Fibroblast of pulmonary artery (primary cell): Measurements from ENCODE around the gene DOK6.

Source experiments
- DNase-seq: peaks from one replicate; pipeline ENCODE4 v3.0.0-alpha.2; 2010; ENCODE audit warnings: low read depth
- H3K4me3 ChIP-seq: replicated peaks from 2 replicates; pipeline ENCODE4 v1.5.1; 2011; ENCODE audit warnings: low read depth, mild to moderate bottlenecking, control low read depth, low read length, moderate library complexity
- CTCF ChIP-seq: IDR thresholded peaks from 2 replicates; pipeline ENCODE4 v1.5.1; 2011; ENCODE audit warnings: mild to moderate bottlenecking, control low read depth, low read length, inconsistent platforms; ENCODE audit errors: missing control alignments

Gene DOK6

DNA sequence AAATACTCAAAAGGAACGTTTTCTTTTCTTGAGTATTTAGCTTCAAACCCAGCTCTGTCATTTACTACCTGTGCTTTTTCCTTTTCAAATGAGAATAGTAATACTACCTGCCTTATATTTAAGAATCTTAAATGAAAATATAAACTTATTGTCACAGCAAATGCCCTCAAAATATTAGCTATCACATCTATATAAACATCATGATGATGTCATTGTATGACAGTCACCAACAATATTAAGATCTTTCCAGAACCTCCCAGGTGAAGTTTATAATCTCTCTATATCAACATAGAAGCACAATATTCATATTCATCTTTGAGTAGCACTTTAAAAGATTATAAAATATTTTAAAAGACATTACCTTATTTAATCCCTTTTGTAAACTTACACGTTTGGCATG is 92.2 kb downstream of the DOK6 start:
- DNase-seq, result no peak
- TF ChIP-seq CTCF, result no peak
- no peak overlapping the region for H3K4me3 ChIP-seq

DNA sequence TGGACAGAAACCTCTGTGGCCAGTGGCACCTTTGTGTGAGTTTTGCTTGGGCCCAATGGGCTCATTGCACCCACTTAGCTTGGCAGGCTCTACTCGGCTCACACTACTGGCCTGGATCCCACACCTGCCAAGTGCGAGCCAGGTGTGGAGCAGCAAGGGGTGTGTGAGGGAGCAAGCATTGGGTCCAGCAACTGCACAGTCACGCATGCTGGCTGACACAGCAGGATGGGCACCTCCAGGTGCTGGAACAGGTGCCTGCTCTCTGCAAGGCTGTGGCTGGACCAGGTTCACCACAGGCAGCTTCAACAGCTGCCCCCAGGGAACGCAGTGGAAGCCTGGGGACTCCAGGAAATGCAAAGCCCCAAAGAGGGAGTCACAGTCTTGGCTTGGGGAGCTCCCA is 94.2 kb downstream of the DOK6 start:
- DNase-seq, result no peak
- no peak overlapping the region for H3K4me3 ChIP-seq
- TF ChIP-seq CTCF, result no peak

DNA sequence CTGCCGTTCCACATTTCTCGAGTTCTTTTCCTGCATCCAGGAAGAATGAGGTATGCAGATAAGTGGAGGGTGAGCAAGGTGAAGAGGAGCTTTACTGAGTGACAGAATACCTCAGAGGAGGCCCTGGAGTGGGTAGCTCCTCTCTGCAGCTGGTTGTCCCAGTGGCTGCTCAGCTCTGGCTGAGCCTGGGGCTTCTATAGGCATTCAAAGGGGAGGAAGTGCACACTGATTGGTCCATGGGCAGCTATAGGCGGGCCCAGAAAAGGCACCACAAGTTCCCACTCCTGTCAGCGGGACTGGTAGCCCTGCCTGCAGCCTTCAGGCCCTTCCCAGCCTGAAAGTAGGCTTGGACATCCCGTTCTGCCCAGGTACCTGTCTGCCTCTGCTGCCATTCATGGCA is 94.7 kb downstream of the DOK6 start:
- TF ChIP-seq CTCF, result no peak
- H3K4me3 ChIP-seq, result no peak overlapping the region
- no peak for DNase-seq

GRCh38 chr18:69495841-69496533 is 95.3 kb downstream of the DOK6 start:
- H3K4me3 ChIP-seq, result no peak overlapping the region
- no peak for TF ChIP-seq CTCF
- DNase-seq, result no peak

DNA sequence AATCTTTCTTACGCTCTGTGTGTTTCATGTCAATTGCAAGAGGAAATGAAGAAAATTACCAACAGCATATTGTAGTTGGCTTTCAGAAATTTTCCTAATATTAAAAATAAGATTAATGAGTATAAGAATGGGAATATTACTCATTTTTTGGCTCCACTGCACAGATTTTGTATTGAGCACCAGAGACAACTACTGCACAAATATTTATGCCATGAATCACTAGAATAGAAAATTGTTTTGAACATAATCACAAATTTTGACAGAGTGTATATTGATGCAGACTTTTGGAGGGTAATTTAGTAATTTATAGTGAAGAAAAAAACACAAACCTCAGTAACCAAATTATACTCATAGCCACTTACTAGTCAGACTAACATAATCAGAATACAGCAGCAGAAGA is 118.3 kb downstream of the DOK6 start:
- no peak for TF ChIP-seq CTCF
- peak; percentile 17 for DNase-seq
- no peak overlapping the region for H3K4me3 ChIP-seq

- no peak for TF ChIP-seq CTCF
- H3K4me3 ChIP-seq, result no peak overlapping the region
- no peak for DNase-seq
Measured at GRCh38 chr18:69523582-69523981, 122.9 kb downstream of the DOK6 start.

DNA sequence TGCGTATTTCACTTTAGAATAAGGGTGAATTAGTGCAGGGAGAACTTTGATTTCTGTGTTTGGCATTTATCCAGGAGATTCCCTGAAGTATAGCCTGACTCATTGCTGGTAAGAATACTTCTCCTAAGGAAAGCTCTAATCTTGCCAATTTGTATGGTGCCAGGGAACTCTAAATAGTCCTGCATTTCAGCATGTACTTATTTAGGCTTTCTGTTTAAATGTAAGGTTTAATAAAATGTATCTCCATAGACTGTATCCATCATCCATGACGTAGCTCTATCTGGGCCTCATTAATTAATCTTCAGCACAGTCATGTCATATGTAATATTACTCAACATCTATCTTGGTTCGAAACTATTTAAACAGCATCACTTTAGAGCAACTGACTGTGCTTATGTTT is 127.7 kb downstream of the DOK6 start:
- peak; percentile 62 for DNase-seq
- H3K4me3 ChIP-seq, result no peak overlapping the region
- TF ChIP-seq CTCF, result no peak
